MCF 10A (cell line): ENCODE measurements around the gene CNOT10. TPM values are rescaled to one million over a fixed set of nuclear protein-coding genes. Genes with fewer than 3 reads are reported as not detected.
"Not testable (repeated sequence)": the region's sequence is repeated elsewhere in the genome, so short reads cannot be mapped to it uniquely, and the experiment has no call there.

Source experiments
- BruUV-seq: library from RNA; stranded (reverse); fragments of 400-500 nt; replicated peaks from 2 replicates; lab custom pipeline; 2021; lab: Mats Ljungman, UMichigan
- CTCF ChIA-PET: fragments of 300-600 bp; sonication (Branson Sonifier 250); formaldehyde crosslinking; extraction: SDS; loops from one replicate; lab custom pipeline; 2021; ENCODE audit warnings: antibody characterized with exemption, inconsistent platforms; lab: Yijun Ruan, JAX
- POLR2A ChIA-PET: fragments of 300-600, 350-650 bp; sonication (Branson Sonifier 250); formaldehyde crosslinking; extraction: SDS; loops from one replicate; lab custom pipeline; 2020; ENCODE audit warnings: antibody characterized with exemption, inconsistent platforms; lab: Yijun Ruan, JAX
- DNase-seq: peaks from one replicate; pipeline ENCODE4 v3.0.0-alpha.2; 2018; ENCODE audit not compliant: unreplicated experiment
- H3K27ac Mint-ChIP-seq: one replicate; pipeline ENCODE4 v1.8.0; 2022; ENCODE audit warnings: mild to moderate bottlenecking, low read depth, mixed read lengths; ENCODE audit not compliant: unreplicated experiment
- H3K27me3 Mint-ChIP-seq: one replicate; pipeline ENCODE4 v1.8.0; 2022; ENCODE audit warnings: mixed read lengths; ENCODE audit not compliant: insufficient read depth, unreplicated experiment
- H3K36me3 Mint-ChIP-seq: one replicate; pipeline ENCODE4 v1.8.0; 2022; ENCODE audit warnings: mild to moderate bottlenecking, moderate library complexity, mixed read lengths; ENCODE audit not compliant: insufficient read depth, unreplicated experiment
- H3K4me1 Mint-ChIP-seq: one replicate; pipeline ENCODE4 v1.8.0; 2022; ENCODE audit warnings: mixed read lengths; ENCODE audit not compliant: insufficient read depth, unreplicated experiment
- H3K4me3 Mint-ChIP-seq: one replicate; pipeline ENCODE4 v1.8.0; 2022; ENCODE audit warnings: mild to moderate bottlenecking, moderate library complexity, mixed read lengths; ENCODE audit not compliant: unreplicated experiment
- H3K9me3 Mint-ChIP-seq: one replicate; pipeline ENCODE4 v1.8.0; 2022; ENCODE audit warnings: mixed read lengths; ENCODE audit not compliant: unreplicated experiment
- intact Hi-C: fragments of 100-400 bp; cut with micrococcal nuclease; formaldehyde crosslinking; loops from 2 replicates; pipeline ENCODE4 v1.14.1; 2022
- total RNA-seq: library from RNA; stranded (reverse); gene quantifications from 2 replicates; pipeline ENCODE4 v1.2.3, GENCODE V29; 2022
- TF ChIP-seq, protein P1 (sequence below): fragments of 200-600 bp; IDR thresholded peaks from one replicate; pipeline ENCODE4 v1.8.0; 2022; ENCODE audit warnings: antibody characterized with exemption, mild to moderate bottlenecking; ENCODE audit not compliant: unreplicated experiment

Gene CNOT10
- total RNA-seq, 1 experiment from 2014 or later: 53.1 TPM

DNA sequence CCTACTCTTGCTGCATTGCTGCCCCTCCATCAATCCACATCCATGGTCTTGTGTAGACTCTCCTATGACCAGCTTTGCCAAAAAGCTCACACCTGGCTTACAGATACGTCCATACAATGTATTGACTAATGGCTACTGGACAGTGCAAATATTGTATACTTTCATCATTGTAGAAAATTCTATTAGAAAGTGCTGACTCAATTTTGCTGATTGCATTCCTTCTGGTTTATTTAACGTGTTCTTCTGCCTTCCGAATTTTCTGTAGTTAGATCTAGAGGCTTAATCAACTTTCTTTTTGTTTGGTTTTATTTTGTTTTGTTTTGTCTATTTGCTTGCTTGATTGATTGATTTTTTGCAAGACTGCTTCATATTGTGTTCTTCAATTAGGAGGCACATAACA is 29.8 kb upstream of the CNOT10 start:
- CTCF ChIA-PET: interaction anchor here (0.5 to 0.6 kb wide), 2 partner anchors 20 to 167 kb away, joined by 3 read pairs; no protein-coding TSS in a partner anchor
- POLR2A ChIA-PET: no interaction called here
- TF ChIP-seq, protein P1, sequence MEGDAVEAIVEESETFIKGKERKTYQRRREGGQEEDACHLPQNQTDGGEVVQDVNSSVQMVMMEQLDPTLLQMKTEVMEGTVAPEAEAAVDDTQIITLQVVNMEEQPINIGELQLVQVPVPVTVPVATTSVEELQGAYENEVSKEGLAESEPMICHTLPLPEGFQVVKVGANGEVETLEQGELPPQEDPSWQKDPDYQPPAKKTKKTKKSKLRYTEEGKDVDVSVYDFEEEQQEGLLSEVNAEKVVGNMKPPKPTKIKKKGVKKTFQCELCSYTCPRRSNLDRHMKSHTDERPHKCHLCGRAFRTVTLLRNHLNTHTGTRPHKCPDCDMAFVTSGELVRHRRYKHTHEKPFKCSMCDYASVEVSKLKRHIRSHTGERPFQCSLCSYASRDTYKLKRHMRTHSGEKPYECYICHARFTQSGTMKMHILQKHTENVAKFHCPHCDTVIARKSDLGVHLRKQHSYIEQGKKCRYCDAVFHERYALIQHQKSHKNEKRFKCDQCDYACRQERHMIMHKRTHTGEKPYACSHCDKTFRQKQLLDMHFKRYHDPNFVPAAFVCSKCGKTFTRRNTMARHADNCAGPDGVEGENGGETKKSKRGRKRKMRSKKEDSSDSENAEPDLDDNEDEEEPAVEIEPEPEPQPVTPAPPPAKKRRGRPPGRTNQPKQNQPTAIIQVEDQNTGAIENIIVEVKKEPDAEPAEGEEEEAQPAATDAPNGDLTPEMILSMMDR: no peak
- no peak for DNase-seq
- Mint-ChIP-seq H3K36me3 (no peaks in the 10 kb centered on the region), H3K9me3 (no peaks in the 10 kb centered on the region), H3K4me3 (no peak overlapping the region), H3K27me3 (peaks cover 46% of the 10 kb centered on the region), H3K27ac (no peak overlapping the region), H3K4me1 (no peaks in the 10 kb centered on the region)
- intact Hi-C loops: no loop called here
- no TSS peak for BruUV-seq

DNA sequence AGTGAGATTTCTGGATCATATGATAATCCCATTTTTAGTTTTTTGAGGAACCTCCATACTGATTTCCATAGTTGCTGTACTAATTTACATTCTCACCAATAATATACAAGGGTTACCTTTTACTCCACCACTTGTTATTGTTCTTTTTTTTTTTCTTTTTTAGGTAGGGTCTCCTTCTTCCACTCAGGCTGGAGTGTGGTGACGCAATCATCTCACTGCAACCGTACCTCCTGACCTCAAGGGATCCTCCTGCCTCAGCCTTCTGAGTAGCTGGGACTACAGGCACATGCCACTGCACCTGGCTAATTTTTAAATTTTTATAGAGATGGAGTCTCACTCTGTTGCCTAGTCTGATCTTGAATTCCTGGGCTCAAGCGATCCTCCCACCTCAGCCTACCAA is 24.4 kb upstream of the CNOT10 start:
- Mint-ChIP-seq H3K4me1 (no peaks in the 10 kb centered on the region), H3K36me3 (no peaks in the 10 kb centered on the region), H3K27ac (no peak overlapping the region), H3K9me3 (no peaks in the 10 kb centered on the region), H3K27me3 (peaks cover 34% of the 10 kb centered on the region), H3K4me3 (no peak overlapping the region)
- POLR2A ChIA-PET: no interaction called here
- TF ChIP-seq, protein P1: no peak
- intact Hi-C loops: loop anchor here (5.0 kb wide), 1 partner anchor 283 kb away; no protein-coding TSS in a partner anchor
- DNase-seq: no peak
- no TSS peak for BruUV-seq
- CTCF ChIA-PET: interaction anchor here (2.6 kb wide), 1 partner anchor 150 kb away, joined by 8 read pairs; no protein-coding TSS in a partner anchor

DNA sequence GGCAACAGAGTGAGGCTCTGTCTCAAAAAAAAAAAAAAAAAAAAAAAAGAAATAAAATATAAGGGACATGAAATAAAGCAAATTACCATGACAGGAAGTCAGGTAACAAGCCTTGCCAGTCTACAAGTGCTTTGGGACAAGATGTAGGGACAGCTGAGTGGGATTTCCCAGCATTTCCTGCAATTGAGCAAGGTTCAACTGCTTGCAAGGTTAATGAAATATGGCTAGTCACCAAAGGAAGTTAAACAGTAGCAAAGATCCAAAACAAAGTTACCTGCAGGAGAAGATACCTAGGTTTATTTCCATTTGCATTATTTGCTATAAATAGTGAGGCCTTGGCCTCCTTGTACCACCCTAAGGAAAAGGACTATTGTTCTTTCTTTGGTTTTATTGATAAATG is 22.3 kb upstream of the CNOT10 start:
- ChIA-PET CTCF (interaction anchor here (0.6 to 1.3 kb wide), 4 partner anchors 10 to 364 kb away, joined by 3 to 4 read pairs (median 4); no protein-coding TSS in a partner anchor), POLR2A (no interaction called here)
- H3K36me3 Mint-ChIP-seq: no peaks in the 10 kb centered on the region
- intact Hi-C loops: loop anchor here (5.0 kb wide), 1 partner anchor 285 kb away; no protein-coding TSS in a partner anchor
- H3K27ac Mint-ChIP-seq: no peak overlapping the region
- peaks cover 22% of the 10 kb centered on the region for H3K27me3 Mint-ChIP-seq
- H3K4me1 Mint-ChIP-seq: no peaks in the 10 kb centered on the region
- TF ChIP-seq, protein P1: no peak
- H3K9me3 Mint-ChIP-seq: no peaks in the 10 kb centered on the region
- H3K4me3 Mint-ChIP-seq: no peak overlapping the region
- no peak for DNase-seq
- no TSS peak for BruUV-seq

DNA sequence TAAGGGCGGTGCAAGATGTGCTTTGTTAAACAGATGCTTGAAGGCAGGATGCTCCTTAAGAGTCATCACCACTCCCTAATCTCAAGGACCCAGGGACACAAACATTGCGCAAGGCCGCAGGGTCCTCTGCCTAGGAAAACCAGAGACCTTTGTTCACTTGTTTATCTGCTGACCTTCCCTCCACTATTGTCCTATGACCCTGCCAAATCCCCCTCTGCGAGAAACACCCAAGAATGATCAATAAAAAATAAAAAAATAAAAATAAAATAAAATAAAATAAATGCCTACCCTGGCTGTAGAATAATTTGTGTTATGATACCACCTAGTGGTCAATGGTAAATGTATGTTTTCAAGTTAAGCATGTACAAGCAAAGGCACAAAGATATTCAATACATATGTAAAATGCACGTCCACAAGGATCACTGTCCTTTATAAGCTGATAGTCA is 20.3 kb upstream of the CNOT10 start:
- DNase-seq: peak; percentile 61
- intact Hi-C loops: loop anchor here (1.0 to 5.0 kb wide), 3 partner anchors 154 to 486 kb away; no protein-coding TSS in a partner anchor
- not testable (repeated sequence) for H3K36me3 Mint-ChIP-seq, H3K4me3 Mint-ChIP-seq, BruUV-seq, H3K4me1 Mint-ChIP-seq, H3K27ac Mint-ChIP-seq, H3K9me3 Mint-ChIP-seq
- ChIA-PET CTCF (interaction anchor here (0.6 to 1.3 kb wide), 4 partner anchors 12 to 368 kb away, joined by 3 read pairs; no protein-coding TSS in a partner anchor), POLR2A (interaction anchor here (0.5 kb wide), 1 partner anchor 24 kb away, joined by 6 read pairs; no protein-coding TSS in a partner anchor)
- H3K27me3 Mint-ChIP-seq: peaks cover 23% of the 10 kb centered on the region
- TF ChIP-seq, protein P1: peak; percentile 47
